ENCODE measurements around the gene CAST.

GRCh38 chr5:96619946-96620345, 42.2 kb upstream of the CAST start:
- TF ChIP-seq POLR2A (IDR thresholded peaks at IDR 0.05; ENCODE audit: low read depth, low read length) (no peak), EZH2 (IDR thresholded peaks at IDR 0.05; ENCODE audit: borderline replicate concordance, low read depth, low read length, severe bottlenecking) (no peak), POLR2AphosphoS5 (IDR thresholded peaks at IDR 0.05; ENCODE audit: insufficient read depth, low read depth, low read length) (no peak), CTCF (IDR thresholded peaks at IDR 0.05; ENCODE audit: extremely low read depth in 1 of 2, insufficient read depth in 1 of 2, low read depth in 1 of 2, low read length in 2 of 2) (no peak), FOS (IDR thresholded peaks at IDR 0.05; ENCODE audit: borderline replicate concordance, insufficient read depth, low read length) (no peak), JUN (IDR thresholded peaks at IDR 0.05; ENCODE audit: borderline replicate concordance, insufficient read depth, insufficient read length, low read depth) (no peak), GATA2 (IDR thresholded peaks at IDR 0.05; ENCODE audit: insufficient read depth, insufficient read length, low read depth, low read length) (no peak)
- TF ChIP-seq, protein P1, sequence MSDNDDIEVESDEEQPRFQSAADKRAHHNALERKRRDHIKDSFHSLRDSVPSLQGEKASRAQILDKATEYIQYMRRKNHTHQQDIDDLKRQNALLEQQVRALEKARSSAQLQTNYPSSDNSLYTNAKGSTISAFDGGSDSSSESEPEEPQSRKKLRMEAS (IDR thresholded peaks at IDR 0.05; ENCODE audit: insufficient read depth, insufficient read length) = no peak

All from endothelial cell of umbilical vein (primary cell).